ENCODE data around the gene TMEM201. TPM values are rescaled to one million over a fixed set of nuclear protein-coding genes. Genes with fewer than 3 reads are reported as not detected.

The TMEM201 gene
- total RNA-seq, 2 donors from 2014 or later = 24.1 TPM

DNA sequence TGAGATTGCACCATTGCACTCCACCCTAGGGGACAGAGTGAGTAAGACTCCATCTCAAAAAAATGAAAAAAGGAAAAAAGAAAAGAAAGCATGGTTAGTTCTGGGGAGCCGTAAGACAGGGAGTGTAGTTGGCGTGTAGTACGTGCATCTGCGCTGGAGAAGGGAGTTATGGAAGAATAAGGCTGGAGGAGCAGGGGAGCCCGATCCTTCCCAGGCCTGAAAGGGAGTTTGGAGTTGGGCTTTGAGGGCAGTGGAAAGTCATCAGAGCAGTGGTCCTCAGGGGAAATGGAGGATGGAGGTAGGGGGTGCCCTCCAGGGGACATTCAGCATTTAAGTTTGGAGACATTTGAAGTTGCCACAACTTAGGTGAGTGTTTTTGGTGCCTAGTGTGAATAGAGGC is 11.3 kb upstream of the TMEM201 start:
- no peak for TF ChIP-seq CTCF (conservative IDR thresholded peaks at IDR 0.05)
- peaks cover 54% of the 10 kb centered on the region for H3K36me3 ChIP-seq (ENCODE audit: control insufficient read depth, insufficient read depth, low read length)
- 80 to 84% methylated on average over 1 to 5 of the region's 5 CpGs for WGBS, 2 experiments (ENCODE audit: insufficient coverage in 1 of 2, insufficient read length in 1 of 2)
- Mint-ChIP-seq H3K4me1 (peaks cover 10% of the 10 kb centered on the region), H3K27ac (no peak overlapping the region), H3K27me3 (ENCODE audit: insufficient read depth) (no peaks in the 10 kb centered on the region), H3K4me3 (no peak overlapping the region), H3K36me3 (ENCODE audit: low read depth) (peaks cover 69% of the 10 kb centered on the region), H3K9me3 (no peaks in the 10 kb centered on the region)
- peaks cover 6% of the 10 kb centered on the region for H3K4me1 ChIP-seq (ENCODE audit: control insufficient read depth, insufficient read depth, low read length)
- no peak overlapping the region for H3K27ac ChIP-seq (ENCODE audit: low read depth, low read length)
- no peaks in the 10 kb centered on the region for H3K9me3 ChIP-seq (ENCODE audit: control insufficient read depth, low read length)
- no peaks in the 10 kb centered on the region for H3K27me3 ChIP-seq (ENCODE audit: control insufficient read depth, insufficient read depth, low read length, poor library complexity, severe bottlenecking)
- H3K9ac ChIP-seq (ENCODE audit: extremely low read depth, low read length, poor library complexity, severe bottlenecking) = no peak overlapping the region
- no peak for DNase-seq
- no peak overlapping the region for H3K4me3 ChIP-seq (ENCODE audit: low read length)

DNA sequence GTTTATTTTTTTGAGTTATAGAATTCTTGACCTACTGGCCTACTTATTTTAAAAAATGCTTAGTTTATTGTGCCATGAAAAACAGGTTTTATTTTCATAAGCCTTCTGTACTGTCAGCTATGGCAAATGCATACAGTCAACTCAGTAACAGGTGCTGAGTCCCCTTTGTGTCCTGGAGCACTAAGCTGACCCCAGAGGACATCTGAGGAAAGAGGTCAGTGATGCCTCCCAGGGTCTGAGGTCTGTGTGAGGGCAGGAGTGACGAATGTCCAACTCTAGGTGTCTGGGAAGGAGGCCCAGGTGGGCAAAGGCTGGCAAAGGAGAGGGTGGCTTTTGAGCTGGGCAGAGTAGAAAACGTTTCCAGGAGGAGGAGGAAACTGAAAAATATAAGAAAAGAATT is 7.8 kb upstream of the TMEM201 start:
- Mint-ChIP-seq H3K36me3 (ENCODE audit: low read depth) (peaks cover 65% of the 10 kb centered on the region), H3K27me3 (ENCODE audit: insufficient read depth) (no peaks in the 10 kb centered on the region), H3K27ac (no peak overlapping the region), H3K9me3 (no peaks in the 10 kb centered on the region), H3K4me1 (peaks cover 4% of the 10 kb centered on the region), H3K4me3 (no peak overlapping the region)
- H3K4me3 ChIP-seq (ENCODE audit: low read length) = no peak overlapping the region
- no peak for TF ChIP-seq CTCF (conservative IDR thresholded peaks at IDR 0.05)
- DNase-seq = no peak
- H3K27me3 ChIP-seq (ENCODE audit: control insufficient read depth, insufficient read depth, low read length, poor library complexity, severe bottlenecking) = no peaks in the 10 kb centered on the region
- no peak overlapping the region for H3K9ac ChIP-seq (ENCODE audit: extremely low read depth, low read length, poor library complexity, severe bottlenecking)
- peaks cover under 1% of the 10 kb centered on the region for H3K4me1 ChIP-seq (ENCODE audit: control insufficient read depth, insufficient read depth, low read length)
- no peak overlapping the region for H3K27ac ChIP-seq (ENCODE audit: low read depth, low read length)
- WGBS, 2 experiments (ENCODE audit: insufficient coverage in 1 of 2, insufficient read length in 1 of 2) = 94 to 100% methylated on average over 2 of the region's 2 CpGs
- H3K36me3 ChIP-seq (ENCODE audit: control insufficient read depth, insufficient read depth, low read length) = peaks cover 67% of the 10 kb centered on the region
- H3K9me3 ChIP-seq (ENCODE audit: control insufficient read depth, low read length) = no peaks in the 10 kb centered on the region

DNA sequence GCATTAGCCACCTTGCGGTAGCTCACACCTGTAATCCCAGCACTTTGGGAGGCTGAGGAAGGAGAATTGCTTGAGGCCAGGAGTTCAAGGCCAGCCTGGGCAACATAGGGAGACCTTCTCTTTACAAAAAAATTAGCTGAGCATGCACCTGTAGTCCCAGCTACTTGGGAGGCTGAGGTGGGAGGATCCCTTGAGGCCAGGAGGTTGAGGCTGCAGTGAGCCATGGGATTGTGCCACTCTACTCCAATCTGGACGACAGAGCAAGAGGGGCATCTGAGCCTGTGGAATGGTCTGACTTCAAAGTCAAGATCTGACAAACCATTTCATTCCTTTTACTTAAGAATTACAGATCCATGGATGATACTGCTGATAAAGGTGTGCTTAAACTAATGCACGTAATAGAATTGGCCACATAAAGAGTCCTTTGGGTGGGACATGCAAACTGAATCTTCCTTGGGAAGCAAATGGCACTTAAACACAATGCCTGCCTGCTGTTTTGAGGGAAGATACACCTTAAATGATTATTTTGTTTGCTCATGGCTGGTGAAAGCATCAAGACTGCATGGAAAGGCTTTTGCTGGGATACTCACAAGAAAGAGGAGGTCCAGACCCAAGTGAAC is 2.5 kb upstream of the TMEM201 start:
- no peak for TF ChIP-seq CTCF (conservative IDR thresholded peaks at IDR 0.05)
- 89 to 93% methylated on average over 3 of the region's 3 CpGs for WGBS, 2 experiments (ENCODE audit: insufficient coverage in 1 of 2, insufficient read length in 1 of 2)
- Histone ChIP-seq H3K4me1 (ENCODE audit: control insufficient read depth, insufficient read depth, low read length) (peaks cover 4% of the 10 kb centered on the region), H3K27me3 (ENCODE audit: control insufficient read depth, insufficient read depth, low read length, poor library complexity, severe bottlenecking) (no peaks in the 10 kb centered on the region), H3K4me3 (ENCODE audit: low read length) (no peak overlapping the region), H3K9ac (ENCODE audit: extremely low read depth, low read length, poor library complexity, severe bottlenecking) (no peak overlapping the region), H3K36me3 (ENCODE audit: control insufficient read depth, insufficient read depth, low read length) (peaks cover 29% of the 10 kb centered on the region), H3K9me3 (ENCODE audit: control insufficient read depth, low read length) (no peaks in the 10 kb centered on the region), H3K27ac (ENCODE audit: low read depth, low read length) (no peak overlapping the region)
- Mint-ChIP-seq H3K9me3 (no peaks in the 10 kb centered on the region), H3K4me3 (no peak overlapping the region), H3K27ac (no peak overlapping the region), H3K27me3 (ENCODE audit: insufficient read depth) (no peaks in the 10 kb centered on the region), H3K36me3 (ENCODE audit: low read depth) (peaks cover 23% of the 10 kb centered on the region), H3K4me1 (peaks cover 17% of the 10 kb centered on the region)
- no peak for DNase-seq
